ENCODE measurements around the gene TIMP3.

Gene TIMP3

GRCh38 chr22:32887324-32887980, 85.9 kb downstream of the TIMP3 start:
- Histone ChIP-seq H4K20me1 (ENCODE audit: insufficient read depth, low read length) (no peaks in the 10 kb centered on the region), H3K79me2 (ENCODE audit: low read length) (no peaks in the 10 kb centered on the region), H3K36me3 (replicated peaks; ENCODE audit: insufficient read depth, low read length) (no peaks in the 10 kb centered on the region), H2AFZ (ENCODE audit: low read length) (no peak overlapping the region), H3K4me2 (ENCODE audit: low read depth, low read length) (no peak overlapping the region), H3K4me3 (ENCODE audit: low read length) (no peak overlapping the region), H3K4me1 (ENCODE audit: low read length) (no peaks in the 10 kb centered on the region), H3K27me3 (replicated peaks; ENCODE audit: insufficient read depth, low read length) (no peaks in the 10 kb centered on the region), H3K27ac (ENCODE audit: low read length) (no peak overlapping the region), H3K9me3 (replicated peaks; ENCODE audit: insufficient read depth, low read length) (no peaks in the 10 kb centered on the region), H3K9ac (ENCODE audit: low read length) (no peak overlapping the region), H3K9me2 (replicated peaks; ENCODE audit: insufficient read depth, low read length) (no peaks in the 10 kb centered on the region), H3F3A (ENCODE audit: insufficient read depth, low read length) (no peaks in the 10 kb centered on the region)
- TF ChIP-seq EZH2 (optimal IDR thresholded peaks at IDR 0.05; ENCODE audit: low read depth, low read length), result no peak
- TF ChIP-seq, protein P1, sequence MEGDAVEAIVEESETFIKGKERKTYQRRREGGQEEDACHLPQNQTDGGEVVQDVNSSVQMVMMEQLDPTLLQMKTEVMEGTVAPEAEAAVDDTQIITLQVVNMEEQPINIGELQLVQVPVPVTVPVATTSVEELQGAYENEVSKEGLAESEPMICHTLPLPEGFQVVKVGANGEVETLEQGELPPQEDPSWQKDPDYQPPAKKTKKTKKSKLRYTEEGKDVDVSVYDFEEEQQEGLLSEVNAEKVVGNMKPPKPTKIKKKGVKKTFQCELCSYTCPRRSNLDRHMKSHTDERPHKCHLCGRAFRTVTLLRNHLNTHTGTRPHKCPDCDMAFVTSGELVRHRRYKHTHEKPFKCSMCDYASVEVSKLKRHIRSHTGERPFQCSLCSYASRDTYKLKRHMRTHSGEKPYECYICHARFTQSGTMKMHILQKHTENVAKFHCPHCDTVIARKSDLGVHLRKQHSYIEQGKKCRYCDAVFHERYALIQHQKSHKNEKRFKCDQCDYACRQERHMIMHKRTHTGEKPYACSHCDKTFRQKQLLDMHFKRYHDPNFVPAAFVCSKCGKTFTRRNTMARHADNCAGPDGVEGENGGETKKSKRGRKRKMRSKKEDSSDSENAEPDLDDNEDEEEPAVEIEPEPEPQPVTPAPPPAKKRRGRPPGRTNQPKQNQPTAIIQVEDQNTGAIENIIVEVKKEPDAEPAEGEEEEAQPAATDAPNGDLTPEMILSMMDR (IDR thresholded peaks at IDR 0.05; ENCODE audit: low read length), result no peak
- TF ChIP-seq EZH2phosphoT487 (IDR thresholded peaks at IDR 0.05; ENCODE audit: low read length), result no peak
- DNase-seq, result no peak

DNA sequence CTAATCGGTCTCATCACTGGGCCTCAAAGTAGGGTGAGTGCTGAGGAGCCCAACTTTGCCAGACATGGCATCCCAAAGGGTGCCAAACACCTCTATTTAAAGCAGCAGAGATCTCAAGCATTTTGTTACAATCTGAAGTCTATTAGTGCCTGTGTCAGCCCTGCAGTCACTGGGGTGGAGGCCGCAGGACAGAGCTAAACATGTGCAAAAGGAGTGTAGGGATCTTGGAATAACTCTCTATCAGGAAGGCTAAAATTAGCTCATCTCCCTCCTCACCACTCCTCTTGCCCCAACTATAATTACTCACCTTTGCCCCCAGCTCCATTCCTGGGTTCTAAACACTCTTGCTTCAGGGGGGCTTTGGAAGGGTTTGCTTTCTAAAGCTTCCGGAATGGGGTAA, 87.5 kb downstream of the TIMP3 start:
- H4K20me1 ChIP-seq (ENCODE audit: insufficient read depth, low read length), result no peaks in the 10 kb centered on the region
- DNase-seq, result no peak
- no peaks in the 10 kb centered on the region for H3F3A ChIP-seq (ENCODE audit: insufficient read depth, low read length)
- H3K27me3 ChIP-seq (replicated peaks; ENCODE audit: insufficient read depth, low read length), result no peaks in the 10 kb centered on the region
- H3K9me2 ChIP-seq (replicated peaks; ENCODE audit: insufficient read depth, low read length), result no peaks in the 10 kb centered on the region
- no peaks in the 10 kb centered on the region for H3K4me1 ChIP-seq (ENCODE audit: low read length)
- no peak overlapping the region for H3K4me2 ChIP-seq (ENCODE audit: low read depth, low read length)
- no peaks in the 10 kb centered on the region for H3K36me3 ChIP-seq (replicated peaks; ENCODE audit: insufficient read depth, low read length)
- TF ChIP-seq EZH2 (optimal IDR thresholded peaks at IDR 0.05; ENCODE audit: low read depth, low read length), result no peak
- no peak for TF ChIP-seq EZH2phosphoT487 (IDR thresholded peaks at IDR 0.05; ENCODE audit: low read length)
- TF ChIP-seq, protein P1 (IDR thresholded peaks at IDR 0.05; ENCODE audit: low read length), result no peak
- no peak overlapping the region for H3K9ac ChIP-seq (ENCODE audit: low read length)
- H3K27ac ChIP-seq (ENCODE audit: low read length), result no peak overlapping the region
- no peak overlapping the region for H3K4me3 ChIP-seq (ENCODE audit: low read length)
- H3K79me2 ChIP-seq (ENCODE audit: low read length), result no peaks in the 10 kb centered on the region
- H2AFZ ChIP-seq (ENCODE audit: low read length), result no peak overlapping the region
- H3K9me3 ChIP-seq (replicated peaks; ENCODE audit: insufficient read depth, low read length), result no peaks in the 10 kb centered on the region

DNA sequence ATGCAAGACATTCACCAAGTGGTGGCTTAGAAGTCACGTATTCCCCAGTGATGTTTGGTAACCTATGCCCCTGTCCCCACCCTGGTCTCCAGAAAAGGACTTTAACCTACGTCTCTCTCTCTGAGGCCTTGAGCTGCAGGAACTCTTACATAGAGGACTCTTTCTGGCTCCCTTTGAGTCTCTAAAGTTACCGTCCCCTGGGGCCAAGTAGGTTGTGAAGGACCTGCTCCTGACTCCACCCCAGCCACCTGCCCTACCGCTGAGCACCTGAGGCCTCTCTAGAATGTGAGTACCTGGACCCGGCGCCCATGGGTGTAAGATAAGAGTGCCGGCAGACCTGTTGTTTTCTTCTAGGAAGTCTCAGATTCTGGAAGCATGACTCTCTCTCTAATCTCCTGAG, 95.4 kb downstream of the TIMP3 start:
- Histone ChIP-seq H3K4me2 (ENCODE audit: low read depth, low read length) (no peak overlapping the region), H3K9me3 (replicated peaks; ENCODE audit: insufficient read depth, low read length) (no peaks in the 10 kb centered on the region), H3K27ac (ENCODE audit: low read length) (no peak overlapping the region), H3K4me1 (ENCODE audit: low read length) (no peaks in the 10 kb centered on the region), H3K9me2 (replicated peaks; ENCODE audit: insufficient read depth, low read length) (no peaks in the 10 kb centered on the region), H2AFZ (ENCODE audit: low read length) (no peak overlapping the region), H3K9ac (ENCODE audit: low read length) (no peak overlapping the region), H3F3A (ENCODE audit: insufficient read depth, low read length) (no peaks in the 10 kb centered on the region), H3K27me3 (replicated peaks; ENCODE audit: insufficient read depth, low read length) (no peaks in the 10 kb centered on the region), H3K79me2 (ENCODE audit: low read length) (no peaks in the 10 kb centered on the region), H4K20me1 (ENCODE audit: insufficient read depth, low read length) (no peaks in the 10 kb centered on the region), H3K36me3 (replicated peaks; ENCODE audit: insufficient read depth, low read length) (no peaks in the 10 kb centered on the region), H3K4me3 (ENCODE audit: low read length) (no peak overlapping the region)
- TF ChIP-seq EZH2phosphoT487 (IDR thresholded peaks at IDR 0.05; ENCODE audit: low read length) (no peak), EZH2 (optimal IDR thresholded peaks at IDR 0.05; ENCODE audit: low read depth, low read length) (no peak)
- TF ChIP-seq, protein P1 (IDR thresholded peaks at IDR 0.05; ENCODE audit: low read length), result no peak
- no peak for DNase-seq

Measured in MM.1S (cell line).